ENCODE results near the gene GID8. TPM values are rescaled to one million over a fixed set of nuclear protein-coding genes. Genes with fewer than 3 reads are reported as not detected.

Gene GID8
- total and polyA plus RNA-seq, 2 of the 4 experiments (the other 2 are of a cell fraction), result 21.5 to 33.9 TPM

DNA sequence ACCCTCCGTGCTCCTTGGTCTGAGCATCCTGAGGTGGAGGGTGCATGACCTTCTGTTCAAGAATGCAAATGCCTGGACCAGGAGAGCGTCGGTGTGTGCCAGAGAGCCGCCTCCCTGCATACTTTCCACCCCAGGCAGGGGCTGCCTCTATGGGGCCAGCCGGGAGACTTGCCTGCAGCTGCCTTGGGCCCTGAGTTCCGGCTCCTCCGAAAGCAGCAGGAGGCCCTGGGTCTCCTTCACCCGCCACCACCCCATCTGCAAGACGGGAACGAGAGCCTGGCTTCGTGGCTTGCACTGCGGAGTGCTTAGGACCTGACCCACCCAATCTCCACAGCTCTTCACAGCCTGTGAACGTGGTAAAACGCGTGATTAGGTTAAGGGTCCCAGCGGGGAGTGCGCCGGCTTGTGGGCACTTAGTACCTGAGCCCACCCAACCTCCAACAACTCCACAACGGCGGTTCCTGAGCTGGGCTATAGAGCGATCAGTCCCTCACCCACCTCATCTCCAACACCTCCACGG is 52.4 kb downstream of the GID8 start:
- ChIA-PET CTCF (no interaction called here), POLR2A (ENCODE audit: unreplicated experiment) (no interaction called here)
- BruUV-seq (replicated peaks), result no TSS peak
- Histone ChIP-seq H2BK5ac (ENCODE audit: low read depth, low read length, poor library complexity, severe bottlenecking) (no peak overlapping the region), H2BK20ac (ENCODE audit: low read depth, low read length) (no peak overlapping the region), H3K4ac (ENCODE audit: low read depth, low read length) (no peak overlapping the region), H2BK120ac (ENCODE audit: low read depth, low read length) (no peak overlapping the region), H3K23ac (ENCODE audit: low read depth, low read length) (no peak overlapping the region), H3K27me3 (ENCODE audit: control insufficient read depth, insufficient read depth, low read length) (peaks cover 63% of the 10 kb centered on the region), H2AFZ (replicated peaks; ENCODE audit: low read length, poor library complexity) (no peak overlapping the region), H3K9me3 (ENCODE audit: control insufficient read depth, insufficient read depth, low read length) (no peaks in the 10 kb centered on the region), H3K9ac (ENCODE audit: low read depth, low read length) (no peak overlapping the region), H3K9me1 (ENCODE audit: insufficient read depth, low read length) (no peaks in the 10 kb centered on the region), H4K20me1 (ENCODE audit: insufficient read depth, low read length) (no peaks in the 10 kb centered on the region), H3K14ac (replicated peaks; ENCODE audit: low read depth, low read length) (no peak overlapping the region), H4K91ac (ENCODE audit: insufficient read depth, low read depth, low read length) (no peak overlapping the region), H3K56ac (ENCODE audit: extremely low read depth, insufficient read depth, low read length) (no peak overlapping the region), H3K79me1 (ENCODE audit: low read depth in 1 of 2, low read length in 2 of 2) (no peaks in the 10 kb centered on the region), H3K18ac (ENCODE audit: low read depth, low read length) (no peak overlapping the region), H3K4me3 (ENCODE audit: insufficient read depth, low read depth, low read length) (no peak overlapping the region), H3K4me2 (ENCODE audit: low read depth, low read length) (no peak overlapping the region), H3K4me1 (ENCODE audit: control insufficient read depth, insufficient read depth, low read length) (no peaks in the 10 kb centered on the region), H4K5ac (ENCODE audit: low read depth, low read length) (no peak overlapping the region), H3K27ac (ENCODE audit: insufficient read depth, low read length) (no peak overlapping the region), H2AK5ac (ENCODE audit: low read depth, low read length) (no peak overlapping the region), H2AK9ac (replicated peaks; ENCODE audit: low read depth, low read length, poor library complexity) (no peak overlapping the region), H3K36me3 (ENCODE audit: control insufficient read depth, insufficient read depth, low read length) (no peaks in the 10 kb centered on the region), H2BK15ac (ENCODE audit: low read depth, low read length) (no peak overlapping the region), H4K8ac (ENCODE audit: low read depth in 2 of 2, low read length in 2 of 2) (no peak overlapping the region)
- in situ Hi-C loops (cut with MboI; ENCODE audit: low sequenced_read_pairs) (no loop called here), intact Hi-C loops (cut with micrococcal nuclease) (no loop called here), dilution Hi-C loops (cut with HindIII; ENCODE audit: low sequenced_read_pairs, unreplicated experiment) (no loop called here)
- ATAC-seq (ENCODE audit: low read depth), result no peak
- TF ChIP-seq RFX5 (IDR thresholded peaks at IDR 0.05; ENCODE audit: low read depth, low read length), result no peak
- no peak for TF ChIP-seq NFE2L2 (IDR thresholded peaks at IDR 0.05; ENCODE audit: low read depth, low read length)
- TF ChIP-seq FOS (IDR thresholded peaks at IDR 0.05; ENCODE audit: low read depth, low read length), result no peak
- no peak for TF ChIP-seq CEBPB (IDR thresholded peaks at IDR 0.05; ENCODE audit: low read depth, low read length)
- no peak for TF ChIP-seq MAFK (IDR thresholded peaks at IDR 0.05; ENCODE audit: low read depth, low read length)
- TF ChIP-seq, protein P1, sequence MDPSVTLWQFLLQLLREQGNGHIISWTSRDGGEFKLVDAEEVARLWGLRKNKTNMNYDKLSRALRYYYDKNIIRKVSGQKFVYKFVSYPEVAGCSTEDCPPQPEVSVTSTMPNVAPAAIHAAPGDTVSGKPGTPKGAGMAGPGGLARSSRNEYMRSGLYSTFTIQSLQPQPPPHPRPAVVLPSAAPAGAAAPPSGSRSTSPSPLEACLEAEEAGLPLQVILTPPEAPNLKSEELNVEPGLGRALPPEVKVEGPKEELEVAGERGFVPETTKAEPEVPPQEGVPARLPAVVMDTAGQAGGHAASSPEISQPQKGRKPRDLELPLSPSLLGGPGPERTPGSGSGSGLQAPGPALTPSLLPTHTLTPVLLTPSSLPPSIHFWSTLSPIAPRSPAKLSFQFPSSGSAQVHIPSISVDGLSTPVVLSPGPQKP (IDR thresholded peaks at IDR 0.05; ENCODE audit: borderline replicate concordance, low read depth, low read length), result no peak
- TF ChIP-seq CHD1 (IDR thresholded peaks at IDR 0.05; ENCODE audit: low read depth, low read length), result no peak
- no peak for TF ChIP-seq POLR2A (IDR thresholded peaks at IDR 0.05; ENCODE audit: low read depth, low read length)
- no peak for TF ChIP-seq BHLHE40 (IDR thresholded peaks at IDR 0.05; ENCODE audit: low read depth, low read length)
- TF ChIP-seq, protein P2, sequence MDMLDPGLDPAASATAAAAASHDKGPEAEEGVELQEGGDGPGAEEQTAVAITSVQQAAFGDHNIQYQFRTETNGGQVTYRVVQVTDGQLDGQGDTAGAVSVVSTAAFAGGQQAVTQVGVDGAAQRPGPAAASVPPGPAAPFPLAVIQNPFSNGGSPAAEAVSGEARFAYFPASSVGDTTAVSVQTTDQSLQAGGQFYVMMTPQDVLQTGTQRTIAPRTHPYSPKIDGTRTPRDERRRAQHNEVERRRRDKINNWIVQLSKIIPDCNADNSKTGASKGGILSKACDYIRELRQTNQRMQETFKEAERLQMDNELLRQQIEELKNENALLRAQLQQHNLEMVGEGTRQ (IDR thresholded peaks at IDR 0.05; ENCODE audit: low read depth, low read length), result no peak
- TF ChIP-seq RAD21 (IDR thresholded peaks at IDR 0.05; ENCODE audit: low read length), result no peak
- TF ChIP-seq SMC3 (IDR thresholded peaks at IDR 0.05; ENCODE audit: low read depth, low read length), result no peak
- no peak for TF ChIP-seq MXI1 (IDR thresholded peaks at IDR 0.05; ENCODE audit: borderline replicate concordance, low read depth, low read length)
- no peak for TF ChIP-seq RCOR1 (IDR thresholded peaks at IDR 0.05; ENCODE audit: insufficient replicate concordance, low read length)
- no peak for TF ChIP-seq MAZ (IDR thresholded peaks at IDR 0.05; ENCODE audit: borderline replicate concordance, low read depth, low read length)
- TF ChIP-seq, protein P3, sequence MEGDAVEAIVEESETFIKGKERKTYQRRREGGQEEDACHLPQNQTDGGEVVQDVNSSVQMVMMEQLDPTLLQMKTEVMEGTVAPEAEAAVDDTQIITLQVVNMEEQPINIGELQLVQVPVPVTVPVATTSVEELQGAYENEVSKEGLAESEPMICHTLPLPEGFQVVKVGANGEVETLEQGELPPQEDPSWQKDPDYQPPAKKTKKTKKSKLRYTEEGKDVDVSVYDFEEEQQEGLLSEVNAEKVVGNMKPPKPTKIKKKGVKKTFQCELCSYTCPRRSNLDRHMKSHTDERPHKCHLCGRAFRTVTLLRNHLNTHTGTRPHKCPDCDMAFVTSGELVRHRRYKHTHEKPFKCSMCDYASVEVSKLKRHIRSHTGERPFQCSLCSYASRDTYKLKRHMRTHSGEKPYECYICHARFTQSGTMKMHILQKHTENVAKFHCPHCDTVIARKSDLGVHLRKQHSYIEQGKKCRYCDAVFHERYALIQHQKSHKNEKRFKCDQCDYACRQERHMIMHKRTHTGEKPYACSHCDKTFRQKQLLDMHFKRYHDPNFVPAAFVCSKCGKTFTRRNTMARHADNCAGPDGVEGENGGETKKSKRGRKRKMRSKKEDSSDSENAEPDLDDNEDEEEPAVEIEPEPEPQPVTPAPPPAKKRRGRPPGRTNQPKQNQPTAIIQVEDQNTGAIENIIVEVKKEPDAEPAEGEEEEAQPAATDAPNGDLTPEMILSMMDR (conservative IDR thresholded peaks at IDR 0.05; ENCODE audit: low read depth, low read length), result no peak
- WGBS, 2 experiments (ENCODE audit: extremely low coverage in 2 of 2, insufficient read length in 1 of 2), result 55% methylated on average over 7 of the region's 22 CpGs; no CpG with 5 or more reads in 1 of the 2 experiments
- DNase-seq, result no peak

Data from IMR-90 (cell line).